ENCODE measurements around the gene ARNT2.

DNA sequence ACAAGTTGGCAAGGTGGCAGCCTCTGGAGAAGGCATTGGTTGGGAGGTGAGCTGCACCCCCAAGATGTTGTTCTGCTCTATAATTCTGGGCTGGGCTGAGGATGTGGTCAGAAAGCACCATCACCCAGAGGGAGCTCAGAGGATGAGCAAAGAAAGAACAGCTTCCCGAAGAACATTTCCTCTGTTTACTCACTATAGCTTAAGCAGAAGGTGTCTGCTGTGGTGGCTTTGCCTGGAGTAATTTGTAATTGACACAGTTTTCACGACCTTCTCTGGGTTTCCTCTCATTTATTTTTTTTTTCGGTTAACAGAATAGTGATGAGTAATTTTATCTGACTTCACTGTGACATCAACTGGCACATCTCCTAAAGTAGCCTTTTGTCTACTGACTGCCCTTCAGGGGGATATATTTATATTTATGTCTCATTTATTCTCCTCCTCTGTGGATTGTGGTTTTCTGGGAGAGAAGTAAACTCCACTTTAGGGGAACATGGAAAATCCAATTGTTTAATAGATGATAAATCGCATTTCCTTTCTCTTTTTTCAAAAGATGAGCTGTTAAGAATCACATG is 241.4 kb downstream of the ARNT2 start:
- TF ChIP-seq, protein P1, sequence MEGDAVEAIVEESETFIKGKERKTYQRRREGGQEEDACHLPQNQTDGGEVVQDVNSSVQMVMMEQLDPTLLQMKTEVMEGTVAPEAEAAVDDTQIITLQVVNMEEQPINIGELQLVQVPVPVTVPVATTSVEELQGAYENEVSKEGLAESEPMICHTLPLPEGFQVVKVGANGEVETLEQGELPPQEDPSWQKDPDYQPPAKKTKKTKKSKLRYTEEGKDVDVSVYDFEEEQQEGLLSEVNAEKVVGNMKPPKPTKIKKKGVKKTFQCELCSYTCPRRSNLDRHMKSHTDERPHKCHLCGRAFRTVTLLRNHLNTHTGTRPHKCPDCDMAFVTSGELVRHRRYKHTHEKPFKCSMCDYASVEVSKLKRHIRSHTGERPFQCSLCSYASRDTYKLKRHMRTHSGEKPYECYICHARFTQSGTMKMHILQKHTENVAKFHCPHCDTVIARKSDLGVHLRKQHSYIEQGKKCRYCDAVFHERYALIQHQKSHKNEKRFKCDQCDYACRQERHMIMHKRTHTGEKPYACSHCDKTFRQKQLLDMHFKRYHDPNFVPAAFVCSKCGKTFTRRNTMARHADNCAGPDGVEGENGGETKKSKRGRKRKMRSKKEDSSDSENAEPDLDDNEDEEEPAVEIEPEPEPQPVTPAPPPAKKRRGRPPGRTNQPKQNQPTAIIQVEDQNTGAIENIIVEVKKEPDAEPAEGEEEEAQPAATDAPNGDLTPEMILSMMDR (IDR thresholded peaks at IDR 0.05) = no peak
- TF ChIP-seq CEBPB (IDR thresholded peaks at IDR 0.05) (no peak), JUN (IDR thresholded peaks at IDR 0.05) (no peak), CBX8 (IDR thresholded peaks at IDR 0.05) (no peak), POLR2A (IDR thresholded peaks at IDR 0.05; ENCODE audit: low read length) (no peak), MAFK (IDR thresholded peaks at IDR 0.05; ENCODE audit: partially characterized antibody) (no peak), RFX5 (IDR thresholded peaks at IDR 0.05) (no peak), SMC3 (IDR thresholded peaks at IDR 0.05) (no peak), RNF2 (IDR thresholded peaks at IDR 0.05; ENCODE audit: borderline replicate concordance, low read depth) (no peak)
- TF ChIP-seq, protein P2, sequence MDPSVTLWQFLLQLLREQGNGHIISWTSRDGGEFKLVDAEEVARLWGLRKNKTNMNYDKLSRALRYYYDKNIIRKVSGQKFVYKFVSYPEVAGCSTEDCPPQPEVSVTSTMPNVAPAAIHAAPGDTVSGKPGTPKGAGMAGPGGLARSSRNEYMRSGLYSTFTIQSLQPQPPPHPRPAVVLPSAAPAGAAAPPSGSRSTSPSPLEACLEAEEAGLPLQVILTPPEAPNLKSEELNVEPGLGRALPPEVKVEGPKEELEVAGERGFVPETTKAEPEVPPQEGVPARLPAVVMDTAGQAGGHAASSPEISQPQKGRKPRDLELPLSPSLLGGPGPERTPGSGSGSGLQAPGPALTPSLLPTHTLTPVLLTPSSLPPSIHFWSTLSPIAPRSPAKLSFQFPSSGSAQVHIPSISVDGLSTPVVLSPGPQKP (IDR thresholded peaks at IDR 0.05; ENCODE audit: low read depth, low read length) = no peak
- TF ChIP-seq, protein P3, sequence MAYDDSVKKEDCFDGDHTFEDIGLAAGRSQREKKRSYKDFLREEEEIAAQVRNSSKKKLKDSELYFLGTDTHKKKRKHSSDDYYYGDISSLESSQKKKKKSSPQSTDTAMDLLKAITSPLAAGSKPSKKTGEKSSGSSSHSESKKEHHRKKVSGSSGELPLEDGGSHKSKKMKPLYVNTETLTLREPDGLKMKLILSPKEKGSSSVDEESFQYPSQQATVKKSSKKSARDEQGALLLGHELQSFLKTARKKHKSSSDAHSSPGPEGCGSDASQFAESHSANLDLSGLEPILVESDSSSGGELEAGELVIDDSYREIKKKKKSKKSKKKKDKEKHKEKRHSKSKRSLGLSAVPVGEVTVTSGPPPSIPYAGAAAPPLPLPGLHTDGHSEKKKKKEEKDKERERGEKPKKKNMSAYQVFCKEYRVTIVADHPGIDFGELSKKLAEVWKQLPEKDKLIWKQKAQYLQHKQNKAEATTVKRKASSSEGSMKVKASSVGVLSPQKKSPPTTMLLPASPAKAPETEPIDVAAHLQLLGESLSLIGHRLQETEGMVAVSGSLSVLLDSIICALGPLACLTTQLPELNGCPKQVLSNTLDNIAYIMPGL (CRISPR knock-in tag; IDR thresholded peaks at IDR 0.05; ENCODE audit: borderline replicate concordance) = no peak

All from A549 (cell line).